Camera-type eye (tissue), 1 donor: ENCODE measurements around the gene LOXL4. TPM values are rescaled to one million over a fixed set of nuclear protein-coding genes. Genes with fewer than 3 reads are reported as not detected.

Source experiments
- total RNA-seq: library from RNA; depleted of rRNA; stranded (reverse); fragments of >200 nt; gene quantifications from one replicate; pipeline ENCODE4 v1.2.3, GENCODE V29; 2014

Gene LOXL4
- 7.9 TPM for total RNA-seq

GRCh38 chr10:98267894-98268693 lies at the start of gene LOXL4:
Gene LOXL4 (minus strand): TSS chr10:98268194. CDS start chr10:98263019, 5,175 bp downstream.

Other genes with a start within 250 kb of the LOXL4 start
- 19.3 TPM for gene CRTAC1, start 237.6 kb downstream of the LOXL4 start, total RNA-seq
- 34.1 TPM for gene R3HCC1L, start 133.5 kb downstream of the LOXL4 start, total RNA-seq
- 5.9 TPM for gene PYROXD2, start 147.0 kb upstream of the LOXL4 start, total RNA-seq
- 21.6 TPM for gene HPS1, start 178.7 kb upstream of the LOXL4 start, total RNA-seq